ENCODE measurements around the gene MTLN. TPM values are rescaled to one million over a fixed set of nuclear protein-coding genes. Genes with fewer than 3 reads are reported as not detected.
"Not testable (repeated sequence)": the region's sequence is repeated elsewhere in the genome, so short reads cannot be mapped to it uniquely, and the experiment has no call there.

MTLN gene, protein sequence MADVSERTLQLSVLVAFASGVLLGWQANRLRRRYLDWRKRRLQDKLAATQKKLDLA
- total RNA-seq (2014; rRNA removed; shearing (Covaris generic)), result 81.6 and 86.7 TPM in 2 replicates

DNA sequence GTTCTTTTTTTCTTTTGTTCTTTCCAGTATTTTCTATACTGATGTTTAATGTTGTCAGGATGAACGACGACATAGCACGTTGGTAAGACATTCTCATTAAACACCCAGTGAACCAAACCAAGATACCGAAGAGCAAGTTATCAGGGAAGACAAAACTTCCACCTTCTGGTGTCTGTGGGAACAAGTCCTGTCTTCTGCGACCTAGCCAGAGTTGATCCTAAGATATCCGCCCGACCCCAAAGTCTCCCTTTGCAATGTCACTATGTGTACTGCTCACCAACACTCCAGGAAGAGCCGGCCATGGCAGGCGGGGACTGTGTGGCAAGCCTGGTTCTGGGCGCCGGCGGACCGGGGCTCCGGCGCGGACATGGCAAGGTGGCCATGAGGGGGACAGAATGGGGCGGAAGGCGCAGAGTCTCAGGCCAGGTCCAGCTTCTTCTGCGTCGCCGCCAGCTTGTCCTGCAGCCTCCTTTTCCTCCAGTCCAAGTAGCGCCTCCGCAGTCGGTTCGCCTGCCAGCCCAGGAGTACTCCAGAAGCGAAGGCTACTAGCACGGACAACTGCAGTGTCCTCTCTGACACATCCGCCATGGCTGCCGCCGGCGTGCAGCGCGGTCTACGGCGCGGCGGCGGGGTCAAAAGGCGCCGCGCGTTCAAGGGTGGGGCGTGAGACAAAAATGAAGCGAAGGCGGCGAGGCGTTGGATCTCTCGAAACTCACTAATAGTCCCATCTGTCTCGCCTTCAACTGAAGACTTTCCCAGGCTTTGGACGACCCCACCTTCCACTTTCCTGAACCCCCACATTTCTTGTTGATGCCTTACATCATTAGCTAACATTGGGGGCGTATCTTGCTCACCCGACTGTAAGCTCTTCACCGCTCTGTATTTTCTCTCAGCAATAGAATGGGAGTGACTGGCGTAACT lies at the start of gene MTLN:
Gene MTLN, minus strand, starts transcription at position 610 of the 921 bp plus-strand sequence. Its CDS starts 22 bp downstream, at position 588.
- DNase-seq (ENCODE audit: low read depth), result peak; percentile 72

DNA sequence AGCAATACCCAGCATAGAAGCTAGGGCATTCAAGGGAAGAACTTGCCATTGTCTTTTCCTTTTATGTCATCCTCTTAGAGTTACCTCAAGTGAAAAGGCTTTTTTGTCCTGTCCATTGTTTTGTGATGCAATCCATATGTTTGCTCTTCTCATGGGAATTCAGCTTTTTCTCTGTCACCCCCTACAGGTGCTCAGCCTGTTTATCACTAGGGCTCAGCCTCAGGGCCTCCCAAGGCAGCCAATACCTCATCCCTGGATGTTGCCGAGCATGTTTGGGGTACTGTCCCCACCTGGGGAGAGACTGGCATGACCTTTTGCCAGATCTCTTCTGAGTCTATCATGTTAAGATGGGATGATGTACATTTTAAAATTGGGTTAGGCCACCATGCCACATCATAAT lies 49.6 kb upstream of the MTLN start:
- DNase-seq (ENCODE audit: low read depth), result not testable (repeated sequence)

DNA sequence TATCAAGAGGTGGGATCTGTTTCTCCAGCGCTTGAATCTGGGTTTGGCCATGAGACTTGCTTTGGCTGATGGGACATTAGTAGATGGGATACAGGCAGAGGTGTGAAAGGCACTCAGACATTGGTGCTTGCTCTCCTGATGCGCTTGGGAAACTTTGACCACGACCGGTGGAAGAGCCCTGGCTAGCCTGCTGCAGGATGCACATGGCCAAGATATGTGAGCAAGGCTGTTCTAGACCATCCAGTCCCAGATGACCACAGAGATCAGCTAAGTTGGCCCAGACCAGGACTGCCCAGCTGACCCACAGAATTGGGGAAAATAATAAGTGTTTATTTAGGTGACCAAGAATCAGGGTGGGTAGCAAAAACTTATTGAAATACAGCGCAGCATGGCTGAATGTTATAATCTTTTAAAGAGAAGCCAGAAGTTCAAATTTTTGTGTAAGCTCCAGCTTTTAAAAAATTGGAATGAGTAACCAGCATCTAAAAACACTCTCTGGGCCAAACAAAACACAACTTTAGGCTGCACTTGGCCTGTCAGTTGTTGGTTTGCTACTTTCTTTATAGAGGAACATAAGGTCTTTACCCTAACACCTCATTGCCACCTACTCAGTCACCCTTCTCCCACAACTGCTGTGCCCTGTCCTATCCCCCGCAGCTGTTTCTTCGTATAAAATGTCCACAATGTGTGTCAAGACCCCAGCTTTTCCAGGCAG lies 35.9 kb upstream of the MTLN start:
- not testable (repeated sequence) for DNase-seq (ENCODE audit: low read depth)

DNA sequence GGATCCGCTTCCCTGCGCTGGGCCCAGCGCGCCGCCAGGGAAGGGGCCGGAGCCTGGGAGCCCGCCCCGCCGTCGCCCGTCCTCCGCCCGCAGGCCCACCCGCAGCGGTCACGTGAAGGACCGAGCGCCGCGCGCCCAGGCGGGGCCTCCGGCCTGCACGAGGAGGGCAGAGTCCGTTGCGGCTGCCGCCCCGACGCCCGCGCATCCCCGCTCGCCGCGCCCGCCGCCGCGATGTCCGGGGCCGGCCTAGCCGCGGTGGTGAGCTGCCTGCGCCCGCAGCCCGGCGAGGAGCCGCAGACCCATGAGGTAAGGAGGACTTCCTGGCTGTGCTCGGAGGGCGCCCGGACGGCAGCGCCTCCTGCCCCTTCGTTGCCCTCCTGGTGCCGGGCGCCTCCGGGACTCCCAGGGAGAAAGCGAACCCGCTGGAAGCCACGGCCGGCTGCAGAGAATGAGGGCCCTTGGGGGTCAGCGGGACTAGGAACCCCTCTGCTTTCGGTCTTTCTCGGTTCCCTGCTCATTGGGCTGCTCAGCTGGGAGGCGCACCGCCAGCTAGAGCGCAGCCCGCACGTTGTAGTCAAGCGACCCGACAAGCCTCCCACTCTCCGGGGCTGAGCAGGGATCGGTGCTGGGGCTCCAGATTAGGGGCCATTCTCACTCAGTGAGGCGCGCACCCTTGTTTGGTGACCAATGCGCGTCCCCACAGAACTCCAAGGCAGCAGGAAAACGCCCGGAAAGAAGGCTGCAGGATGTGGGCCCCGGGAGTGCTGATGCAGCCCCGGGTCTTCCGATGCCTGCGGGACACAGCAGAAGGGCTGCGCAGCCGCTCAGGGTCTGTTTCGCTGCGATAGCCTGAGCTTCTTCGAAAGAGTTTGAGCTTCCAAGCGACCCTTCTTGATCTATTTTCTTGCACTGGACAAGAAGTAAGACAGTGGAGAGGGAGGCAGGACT lies 33.4 kb upstream of the MTLN start:
- DNase-seq (ENCODE audit: low read depth), result not testable (repeated sequence)

DNA sequence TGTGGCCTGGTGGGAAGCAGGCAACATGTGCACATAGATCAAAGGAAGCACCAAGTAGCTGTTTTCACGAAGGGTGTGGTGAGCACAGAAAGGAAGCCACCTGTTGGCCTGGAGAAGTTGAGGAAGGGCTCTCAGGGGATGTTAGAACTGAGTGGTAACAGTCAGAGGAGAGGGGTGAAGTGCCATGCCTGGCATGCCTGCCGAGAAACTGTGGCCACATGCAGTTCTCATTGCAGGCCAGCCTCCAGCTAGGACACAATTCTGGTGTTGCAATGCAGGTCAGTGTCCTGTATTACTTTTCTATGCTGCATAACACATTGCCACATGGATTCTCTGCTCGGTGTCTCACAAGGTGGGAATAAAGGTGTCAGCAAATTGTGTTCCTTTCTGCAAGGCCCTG lies 30.9 kb upstream of the MTLN start:
- not testable (repeated sequence) for DNase-seq (ENCODE audit: low read depth)

DNA sequence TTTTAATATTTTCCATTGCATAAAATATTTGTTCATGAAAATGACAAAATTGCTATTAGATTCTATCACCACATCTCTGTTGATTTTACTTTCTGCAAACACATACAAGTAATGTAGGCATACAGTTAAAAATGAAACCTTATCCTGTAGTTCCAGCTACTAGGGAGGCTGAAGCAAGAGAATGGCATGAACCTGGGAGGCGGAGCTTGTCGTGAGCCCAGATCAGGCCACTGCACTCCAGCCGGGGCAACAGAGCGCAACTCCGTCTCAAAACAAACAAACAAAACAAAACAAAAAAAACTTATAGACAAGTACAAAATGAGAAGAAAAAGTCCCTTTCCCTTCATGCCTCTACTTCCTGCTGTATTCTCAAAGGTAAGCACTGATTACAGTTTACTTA lies 22.2 kb upstream of the MTLN start:
- DNase-seq (ENCODE audit: low read depth), result not testable (repeated sequence)

DNA sequence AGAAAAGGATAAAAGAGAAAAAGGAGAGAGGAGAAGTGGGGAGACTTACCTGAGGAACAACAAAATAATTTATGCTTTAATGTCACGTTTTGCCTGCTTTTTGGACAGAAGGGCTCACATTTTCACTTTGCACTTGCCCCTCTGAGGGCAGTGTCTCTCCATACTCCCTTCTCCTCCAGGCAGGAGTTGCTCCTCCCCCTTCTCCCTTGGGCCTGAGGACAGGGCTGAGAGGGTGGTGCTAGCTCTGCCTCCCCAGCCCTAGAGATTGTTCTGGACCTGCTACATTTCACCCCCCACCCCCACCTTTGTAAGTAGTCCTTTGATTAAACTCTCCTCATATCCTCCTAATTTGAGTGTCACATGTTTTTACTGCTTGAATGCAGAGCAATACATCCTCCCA lies 17.5 kb upstream of the MTLN start:
- not testable (repeated sequence) for DNase-seq (ENCODE audit: low read depth)

DNA sequence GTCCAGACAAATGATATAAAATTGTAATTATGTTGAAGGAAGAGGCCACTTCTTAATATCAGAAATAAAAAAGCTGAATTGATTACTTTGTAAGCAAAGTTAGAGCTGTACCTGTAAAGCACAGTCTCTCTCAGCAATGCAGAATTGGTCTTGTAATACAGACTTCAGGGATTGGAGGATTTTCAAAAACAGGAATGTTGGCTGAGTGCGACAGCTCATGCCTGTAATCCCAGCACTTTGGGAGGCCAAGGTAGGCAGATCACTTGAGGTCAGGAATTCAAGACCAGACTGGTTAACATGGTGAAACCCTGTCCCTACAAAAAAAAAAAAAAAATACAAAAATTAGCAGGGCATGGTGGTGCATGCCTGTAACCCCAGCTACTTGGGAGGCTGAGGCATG lies 10.3 kb upstream of the MTLN start:
- not testable (repeated sequence) for DNase-seq (ENCODE audit: low read depth)

DNA sequence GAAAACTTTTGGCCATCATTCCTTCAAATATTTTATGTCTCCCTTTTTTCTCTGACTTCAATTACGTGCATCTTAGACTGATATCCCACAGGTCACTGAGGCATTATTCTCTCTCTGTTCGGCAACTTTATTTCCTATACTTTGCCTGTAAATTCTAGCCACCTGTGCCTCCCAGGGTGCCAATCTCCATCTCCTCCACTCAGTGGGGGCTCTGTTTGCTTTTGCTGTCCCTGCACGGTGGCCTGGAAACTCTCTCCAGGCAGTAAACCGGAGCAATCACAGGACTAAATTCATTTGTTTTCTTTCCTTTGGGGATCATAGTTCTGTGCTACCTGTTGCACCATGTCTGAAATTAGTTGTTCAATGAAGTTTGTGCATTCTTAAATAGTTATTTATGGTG lies 9.6 kb upstream of the MTLN start:
- no peak for DNase-seq (ENCODE audit: low read depth)

DNA sequence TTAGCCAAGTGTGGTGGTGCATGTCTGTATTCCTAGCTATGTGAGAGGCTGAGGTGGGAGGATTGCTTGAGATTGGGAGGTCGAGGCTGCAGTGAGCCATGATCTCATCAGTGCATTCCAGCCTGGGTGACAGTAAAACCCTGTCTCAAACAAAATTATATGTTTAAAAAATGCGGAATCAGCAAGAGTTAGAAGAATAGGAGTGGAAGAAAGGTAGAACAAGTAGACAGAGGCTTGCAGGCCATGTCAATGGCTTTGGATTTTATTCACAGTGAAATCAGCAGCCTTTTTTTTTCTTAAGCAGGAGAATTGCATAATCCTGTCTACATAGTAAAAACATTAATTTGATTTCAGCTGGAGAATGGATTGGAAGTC lies 7.8 kb upstream of the MTLN start:
- DNase-seq (ENCODE audit: low read depth), result no peak

DNA sequence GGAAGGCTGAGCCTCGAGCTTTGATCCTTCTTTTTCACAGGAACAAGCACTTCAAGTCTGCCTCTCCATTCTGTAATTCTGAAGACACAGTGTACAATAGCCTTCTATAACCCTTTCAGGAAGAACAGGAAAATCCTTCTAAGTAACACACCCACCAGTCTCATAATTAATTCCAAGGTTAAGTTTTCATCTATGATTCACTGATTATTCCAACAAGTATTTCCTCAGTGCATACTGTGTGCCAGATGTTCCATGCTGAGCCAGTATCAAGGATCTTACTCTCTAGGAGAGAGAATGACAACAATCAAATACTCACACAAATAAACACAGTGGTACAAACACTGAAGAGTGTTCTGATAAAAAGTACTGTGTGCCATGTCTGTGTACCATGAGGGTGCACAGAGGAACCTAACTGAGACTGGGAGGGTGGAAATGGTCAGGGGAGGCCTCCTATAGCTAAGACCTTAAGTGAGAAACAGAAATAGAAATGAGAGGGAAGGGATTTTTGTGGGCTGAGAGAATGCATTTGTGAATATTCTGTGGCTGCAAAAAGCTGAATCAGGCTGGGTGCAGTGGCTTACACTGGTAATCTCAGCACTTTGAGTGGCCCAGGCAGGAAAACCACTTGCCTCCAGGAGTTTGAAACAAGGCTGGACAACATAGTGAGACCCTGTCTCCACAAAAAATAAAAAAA lies 7.3 kb upstream of the MTLN start:
- peak; percentile 7 for DNase-seq (ENCODE audit: low read depth)

DNA sequence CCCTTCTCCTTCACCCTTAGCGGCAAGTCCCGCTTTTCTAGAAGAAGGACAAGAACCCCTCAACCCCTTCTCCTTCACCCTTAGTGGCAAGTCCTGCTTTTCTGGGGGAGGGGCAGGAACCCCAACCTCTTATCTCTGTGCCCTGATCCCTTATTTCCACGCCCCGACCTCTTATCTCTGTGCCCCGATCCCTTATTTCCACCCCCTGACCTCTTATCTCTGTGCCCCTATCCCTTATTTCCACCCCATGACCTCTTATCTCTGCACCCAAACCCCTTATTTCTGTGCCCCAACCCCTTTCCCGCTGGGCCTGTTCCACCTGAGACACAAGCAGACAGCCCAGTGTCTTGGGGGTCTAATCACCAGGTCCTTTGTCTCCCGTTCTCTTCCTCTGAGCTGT lies 6.5 kb upstream of the MTLN start:
- DNase-seq (ENCODE audit: low read depth), result not testable (repeated sequence)

DNA sequence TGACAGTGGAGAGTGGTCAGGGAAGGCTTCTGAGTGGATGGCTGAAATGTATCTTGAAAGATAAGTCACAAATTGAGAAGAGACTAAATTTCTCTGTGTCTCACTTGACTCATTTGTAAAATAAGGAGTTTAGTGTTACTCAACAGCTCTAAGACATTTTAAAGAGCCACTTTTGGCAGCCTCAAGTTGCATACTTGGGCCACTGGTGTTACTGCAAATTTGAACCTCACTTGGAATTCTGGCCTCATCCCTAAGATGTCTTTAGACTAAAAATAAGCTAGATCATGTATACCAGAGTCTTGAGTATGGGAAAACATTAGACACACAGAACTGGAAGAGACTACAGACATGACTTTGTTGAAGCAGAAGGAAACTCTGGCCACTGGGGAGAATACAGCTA lies 4.5 kb upstream of the MTLN start:
- no peak for DNase-seq (ENCODE audit: low read depth)

DNA sequence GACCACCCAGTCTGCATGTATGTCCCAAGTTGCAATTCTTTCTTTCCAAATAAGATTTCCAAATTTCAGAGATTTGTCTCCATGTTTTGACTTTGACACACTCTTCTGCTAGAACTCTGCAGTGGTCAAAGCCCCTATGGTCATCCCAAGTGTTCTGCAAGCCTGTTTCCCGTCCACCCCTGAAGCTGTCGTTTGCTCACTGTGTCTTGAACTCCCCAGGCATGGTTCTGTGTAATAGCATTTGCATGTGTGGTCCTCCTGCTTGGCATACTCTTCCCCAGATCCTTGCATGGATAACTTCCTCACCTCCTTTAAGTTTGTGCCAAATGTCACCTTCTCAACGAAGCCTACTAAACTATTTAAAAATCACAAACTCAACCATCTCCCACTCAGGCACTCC lies 3.9 kb upstream of the MTLN start:
- DNase-seq (ENCODE audit: low read depth), result no peak

DNA sequence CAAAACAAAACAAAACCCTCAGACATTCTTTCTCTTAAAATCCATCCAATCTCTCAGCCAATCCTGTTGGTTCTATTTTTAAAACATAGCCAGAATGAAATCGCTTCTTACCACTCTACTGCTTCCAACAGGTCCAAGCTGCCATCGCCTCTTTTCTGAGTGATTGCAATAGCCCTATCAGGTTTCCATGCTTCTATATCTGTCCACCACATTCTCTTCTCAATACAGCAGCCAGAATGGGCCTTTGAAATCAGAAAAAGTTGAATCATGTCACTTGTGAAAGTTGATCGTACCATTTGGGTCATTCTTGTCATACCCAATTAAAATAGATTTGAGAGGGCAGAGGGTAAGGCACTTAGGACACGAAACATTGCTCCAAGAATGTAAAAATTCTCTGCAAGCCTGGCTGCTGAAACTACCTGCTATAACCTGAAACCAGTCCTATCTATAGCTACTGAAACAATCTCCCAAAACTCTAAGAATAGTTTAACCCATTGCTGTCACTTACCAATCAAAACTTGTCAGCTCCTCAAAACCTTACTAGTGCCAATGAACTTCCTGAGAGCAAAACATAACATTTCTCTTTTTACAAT lies 3.3 kb upstream of the MTLN start:
- DNase-seq (ENCODE audit: low read depth), result no peak

DNA sequence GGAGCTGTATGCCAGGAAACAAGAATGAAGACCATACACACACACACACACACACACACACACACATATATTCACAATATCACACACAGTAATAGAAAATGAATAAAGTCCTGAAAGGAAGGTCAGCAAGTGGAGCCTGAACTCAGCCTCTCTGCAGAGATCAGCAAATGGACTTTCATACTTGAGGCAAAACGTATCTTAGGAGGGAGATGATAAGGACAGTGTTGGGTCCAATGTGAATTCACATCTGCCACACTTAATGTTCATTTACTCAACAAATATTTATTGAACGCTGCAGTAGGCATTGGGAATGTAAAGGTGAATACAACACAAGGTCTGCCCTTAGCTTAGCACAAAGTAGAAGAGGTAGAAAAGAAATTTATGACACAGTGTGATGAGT lies 2.7 kb upstream of the MTLN start:
- no peak for DNase-seq (ENCODE audit: low read depth)

DNA sequence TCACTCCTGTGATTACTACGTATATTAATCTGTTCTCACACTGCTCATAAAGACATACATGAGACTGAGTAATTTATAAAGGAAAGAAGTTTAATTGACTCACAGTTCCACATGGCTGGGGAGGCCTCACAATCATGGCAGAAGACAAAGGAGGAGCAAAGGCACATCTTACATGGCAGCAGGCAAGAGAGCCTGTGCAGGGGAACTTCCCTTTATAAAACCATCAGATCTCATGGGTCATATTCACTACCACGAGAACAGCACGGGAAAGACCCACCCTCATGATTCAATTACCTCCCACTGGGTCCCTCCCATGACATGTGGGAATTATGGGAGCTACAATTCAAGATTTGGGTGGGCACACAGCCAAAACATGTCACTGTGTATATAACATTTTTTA lies 1.2 kb upstream of the MTLN start:
- DNase-seq (ENCODE audit: low read depth), result not testable (repeated sequence)

DNA sequence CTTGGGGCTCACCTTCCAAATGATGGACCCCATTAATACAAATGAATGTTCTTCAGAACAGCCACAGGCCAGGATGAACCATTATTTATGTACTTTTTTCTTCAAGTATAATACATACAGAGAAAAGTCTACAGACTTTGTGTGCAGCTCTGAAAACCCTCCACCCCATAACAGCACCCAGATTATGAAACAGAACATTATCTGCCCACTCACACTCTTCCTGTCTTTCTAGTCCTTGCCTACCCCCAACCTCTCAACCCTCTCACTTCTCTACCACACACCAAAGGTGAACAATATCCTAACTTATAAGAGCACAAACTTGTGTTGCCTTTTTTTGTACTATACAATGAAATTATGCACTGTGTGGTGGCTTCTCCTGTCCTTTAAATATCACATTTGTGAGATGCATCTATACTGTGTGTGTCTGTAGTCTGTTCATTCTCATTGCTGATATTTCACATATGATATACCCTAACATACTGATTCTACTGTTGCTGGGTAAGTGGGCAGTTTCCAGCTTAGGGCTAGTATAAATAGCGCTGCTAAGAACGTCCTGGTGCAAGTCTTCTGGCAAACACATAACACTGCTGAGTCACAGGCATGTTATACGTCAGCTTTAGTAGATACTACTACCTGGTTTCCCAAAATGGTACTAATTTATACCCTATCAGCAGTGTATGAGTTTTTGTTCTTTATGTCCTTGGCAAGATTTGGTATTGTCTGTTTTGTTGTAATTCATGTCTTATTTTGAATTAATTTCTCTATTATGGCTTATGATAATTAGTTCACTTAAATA lies 6.5 kb downstream of the MTLN start:
- DNase-seq (ENCODE audit: low read depth), result peak; percentile 8

Measured in M059J (cell line).